H9 (cell line): ENCODE measurements around the gene SESTD1. TPM values are rescaled to one million over a fixed set of nuclear protein-coding genes. Genes with fewer than 3 reads are reported as not detected.

Experiments
- DNase-seq: peaks from one replicate; pipeline ENCODE4 v3.0.0-alpha.2; 2017
- H2AFZ ChIP-seq: one replicate; pipeline ENCODE4 v1.6.1; 2013; ENCODE audit warnings: mild to moderate bottlenecking, low read length, control low read depth, moderate library complexity
- H2AK5ac ChIP-seq: 2 replicates; pipeline ENCODE4 v1.6.1; 2013; ENCODE audit warnings: low read length, control low read depth, mixed read lengths; ENCODE audit not compliant: insufficient read length
- H2BK120ac ChIP-seq: one replicate; pipeline ENCODE4 v1.6.1; 2013; ENCODE audit warnings: low read depth, mild to moderate bottlenecking, low read length, control low read depth, inconsistent platforms; ENCODE audit not compliant: poor library complexity, severe bottlenecking
- H2BK12ac ChIP-seq: 2 replicates; pipeline ENCODE4 v1.6.1; 2013; ENCODE audit warnings: low read length, control low read depth, mixed read lengths, low read depth; ENCODE audit not compliant: insufficient read length
- H2BK15ac ChIP-seq: 2 replicates; pipeline ENCODE4 v1.6.1; 2013; ENCODE audit warnings: low read depth, low read length, control low read depth
- H2BK20ac ChIP-seq: one replicate; pipeline ENCODE4 v1.6.1; 2013; ENCODE audit warnings: low read depth, mild to moderate bottlenecking, low read length, control low read depth, inconsistent platforms; ENCODE audit not compliant: poor library complexity, severe bottlenecking
- H2BK5ac ChIP-seq: 2 replicates; pipeline ENCODE4 v1.6.1; 2013; ENCODE audit warnings: low read length, control low read depth, mixed read lengths; ENCODE audit not compliant: insufficient read length
- H3K14ac ChIP-seq: 2 replicates; pipeline ENCODE4 v1.6.1; 2013; ENCODE audit warnings: low read length, control low read depth; ENCODE audit not compliant: insufficient read depth
- H3K18ac ChIP-seq: 2 replicates; pipeline ENCODE4 v1.6.1; 2013; ENCODE audit warnings: low read depth, mild to moderate bottlenecking, mixed read lengths, low read length, control low read depth; ENCODE audit not compliant: insufficient read length
- H3K23ac ChIP-seq: 2 replicates; pipeline ENCODE4 v1.6.1; 2013; ENCODE audit warnings: low read length, control low read depth, mixed read lengths, low read depth; ENCODE audit not compliant: insufficient read length
- H3K23me2 ChIP-seq: 2 replicates; pipeline ENCODE4 v1.6.1; 2013; ENCODE audit warnings: low read depth, mild to moderate bottlenecking, mixed read lengths, low read length, control low read depth; ENCODE audit not compliant: insufficient read length, poor library complexity, severe bottlenecking
- H3K27ac ChIP-seq: 2 replicates; pipeline ENCODE4 v1.5.1; 2013; ENCODE audit warnings: low read length, control low read depth, mixed read lengths, low read depth; ENCODE audit not compliant: insufficient read length
- H3K27me3 ChIP-seq: 2 replicates; pipeline ENCODE4 v1.6.1; 2013; ENCODE audit warnings: low read length, control low read depth, inconsistent platforms; ENCODE audit not compliant: insufficient read depth
- H3K4ac ChIP-seq: 2 replicates; pipeline ENCODE4 v1.6.1; 2013; ENCODE audit warnings: low read depth, mild to moderate bottlenecking, control low read depth, inconsistent platforms, low read length, moderate library complexity
- H3K4me1 ChIP-seq: 2 replicates; pipeline ENCODE4 v1.6.1; 2013; ENCODE audit warnings: low read length, control low read depth, inconsistent platforms; ENCODE audit not compliant: insufficient read depth
- H3K4me2 ChIP-seq: 2 replicates; pipeline ENCODE4 v1.6.1; 2013; ENCODE audit warnings: low read length, control low read depth, mixed read lengths; ENCODE audit not compliant: insufficient read length, insufficient read depth
- H3K56ac ChIP-seq: 2 replicates; pipeline ENCODE4 v1.6.1; 2013; ENCODE audit warnings: low read depth, mild to moderate bottlenecking, mixed read lengths, low read length, control low read depth; ENCODE audit not compliant: insufficient read length
- H3K79me1 ChIP-seq: 2 replicates; pipeline ENCODE4 v1.6.1; 2013; ENCODE audit warnings: low read depth, mild to moderate bottlenecking, moderate library complexity, low read length, control low read depth, inconsistent platforms; ENCODE audit not compliant: insufficient read depth, poor library complexity, severe bottlenecking
- H3K79me2 ChIP-seq: 2 replicates; pipeline ENCODE4 v1.6.1; 2013; ENCODE audit warnings: low read length, control low read depth, inconsistent platforms; ENCODE audit not compliant: insufficient read depth
- H3K9ac ChIP-seq: 2 replicates; pipeline ENCODE4 v1.6.1; 2013; ENCODE audit warnings: low read length, control low read depth, mixed read lengths; ENCODE audit not compliant: insufficient read length; ENCODE audit errors: extremely low read depth
- H3K9me3 ChIP-seq: one replicate; pipeline ENCODE4 v1.6.1; 2013; ENCODE audit warnings: low read depth, low read length, inconsistent platforms; ENCODE audit not compliant: control insufficient read depth
- H3T11ph ChIP-seq: one replicate; pipeline ENCODE4 v1.6.1; 2013; ENCODE audit warnings: mild to moderate bottlenecking, low read length, control low read depth, inconsistent platforms
- H4K20me1 ChIP-seq: one replicate; pipeline ENCODE4 v1.6.1; 2013; ENCODE audit not compliant: control insufficient read depth, insufficient read length, insufficient read depth
- H4K5ac ChIP-seq: 2 replicates; pipeline ENCODE4 v1.6.1; 2013; ENCODE audit warnings: low read depth, mild to moderate bottlenecking, mixed read lengths, low read length, control low read depth; ENCODE audit not compliant: insufficient read length
- H4K8ac ChIP-seq: replicated peaks from 2 replicates; pipeline ENCODE4 v1.6.1; 2013; ENCODE audit warnings: low read length, control low read depth, mixed read lengths, low read depth; ENCODE audit not compliant: insufficient read length
- H4K91ac ChIP-seq: 2 replicates; pipeline ENCODE4 v1.6.1; 2013; ENCODE audit warnings: low read depth, mild to moderate bottlenecking, moderate library complexity, mixed read lengths, low read length, control low read depth; ENCODE audit not compliant: insufficient read length
- H3K27ac Mint-ChIP-seq, 3 experiments: 2 replicates in 2 of 3; 3 replicates in 1 of 3; pipeline ENCODE4 v1.8.0; 2020 to 2021; ENCODE audit warnings: mixed read lengths in 3 of 3, mild to moderate bottlenecking in 1 of 3, moderate library complexity in 1 of 3
- H3K27me3 Mint-ChIP-seq: 2 replicates; pipeline ENCODE4 v1.8.0; 2021; ENCODE audit warnings: low read depth, mild to moderate bottlenecking, moderate library complexity, mixed read lengths
- H3K36me3 Mint-ChIP-seq, 3 experiments: 2 replicates in 2 of 3; 3 replicates in 1 of 3; pipeline ENCODE4 v1.8.0; 2020 to 2021; ENCODE audit warnings: low read depth in 3 of 3, mixed read lengths in 3 of 3; ENCODE audit not compliant: insufficient read depth in 1 of 3
- H3K4me1 Mint-ChIP-seq, 2 experiments: 2 replicates each; pipeline ENCODE4 v1.8.0; 2020; ENCODE audit warnings: mixed read lengths in 2 of 2
- H3K4me3 Mint-ChIP-seq, 2 experiments: 2 replicates in 1 of 2; 3 replicates in 1 of 2; pipeline ENCODE4 v1.8.0; 2020 to 2021; ENCODE audit warnings: mild to moderate bottlenecking in 2 of 2, mixed read lengths in 2 of 2, moderate library complexity in 1 of 2
- H3K9me3 Mint-ChIP-seq, 2 experiments: 2 replicates in 1 of 2; 3 replicates in 1 of 2; pipeline ENCODE4 v1.8.0; 2020; ENCODE audit warnings: mild to moderate bottlenecking in 2 of 2, mixed read lengths in 2 of 2, moderate library complexity in 1 of 2
- CTCF ChIP-seq: fragments of 200-600 bp; sonication (generic); conservative IDR thresholded peaks from 3 replicates; pipeline ENCODE4 v1.8.0; 2021; ENCODE audit warnings: antibody characterized with exemption, mild to moderate bottlenecking
- WGBS: extraction: QIAGEN DNeasy Blood & Tissue Kit; methylation state at CpG from one replicate; pipeline ENCODE4 v1.1.7; 2013; ENCODE audit warnings: missing lambda C conversion rate, low lambda C conversion rate, mixed read lengths; ENCODE audit not compliant: insufficient read length; ENCODE audit errors: extremely low coverage; 5-methylcytosine and 5-hydroxymethylcytosine counted together
- total RNA-seq: library from RNA; stranded (reverse); gene quantifications from 2 replicates; pipeline ENCODE4 v1.2.1, GENCODE V29; 2021

SESTD1 gene
- total RNA-seq, 1 experiment from 2014 or later: 44.4 TPM

GRCh38 chr2:179255129-179255528 is 9.5 kb downstream of the SESTD1 start:
- H3K27ac Mint-ChIP-seq: no peak overlapping the region
- no peaks in the 10 kb centered on the region for H4K20me1 ChIP-seq
- H3K56ac ChIP-seq: no peak overlapping the region
- no peak for DNase-seq
- H3K4ac ChIP-seq: no peak overlapping the region
- H3K23ac ChIP-seq: no peak overlapping the region
- H3K79me2 ChIP-seq: peaks cover 2% of the 10 kb centered on the region; the same call in 1 of the 2 replicates
- H4K5ac ChIP-seq: no peak overlapping the region
- no peak overlapping the region for H2AFZ ChIP-seq
- H3K4me1 Mint-ChIP-seq: peaks cover 16 to 22% of the 10 kb centered on the region in 2 experiments
- H3K18ac ChIP-seq: no peak overlapping the region
- no peak overlapping the region for H3K9ac ChIP-seq
- no peaks in the 10 kb centered on the region for H3K27me3 ChIP-seq
- no peak overlapping the region for H2BK12ac ChIP-seq
- no peak overlapping the region for H2BK120ac ChIP-seq
- no peaks in the 10 kb centered on the region for H3K79me1 ChIP-seq
- H3K4me1 ChIP-seq: peaks cover 6% of the 10 kb centered on the region; the same call in 1 of the 2 replicates
- H3K27ac ChIP-seq: no peak overlapping the region
- no peak overlapping the region for H4K91ac ChIP-seq
- H3T11ph ChIP-seq: no peak overlapping the region
- H3K27me3 Mint-ChIP-seq: no peaks in the 10 kb centered on the region
- no peak overlapping the region for H3K4me3 Mint-ChIP-seq
- H2BK15ac ChIP-seq: no peak overlapping the region
- H2AK5ac ChIP-seq: no peak overlapping the region
- no peaks in the 10 kb centered on the region for H3K9me3 ChIP-seq
- H3K36me3 Mint-ChIP-seq: peaks cover 0 to 19% (median 9%) of the 10 kb centered on the region in 3 experiments; a peak in 5 of 7 replicates
- no peak overlapping the region for H2BK20ac ChIP-seq
- peaks cover 6 to 11% of the 10 kb centered on the region in 2 experiments; a peak in 3 of 5 replicates for H3K9me3 Mint-ChIP-seq
- H3K14ac ChIP-seq: no peak overlapping the region
- no peak overlapping the region for H2BK5ac ChIP-seq
- no peak overlapping the region for H3K4me2 ChIP-seq
- no CpG with 5 or more reads among the region's 1 CpG for WGBS
- no peaks in the 10 kb centered on the region for H3K23me2 ChIP-seq
- TF ChIP-seq CTCF: no peak
- no peak overlapping the region for H4K8ac ChIP-seq
